ENCODE measurements around the gene OPN1SW.

OPN1SW gene

GRCh38 chr7:128792471-128793180 lies 17.0 kb upstream of the OPN1SW start:
- DNase-seq, result no peak

- DNase-seq, result no peak
Observed at GRCh38 chr7:128791972-128792327, 16.4 kb upstream of the OPN1SW start.

GRCh38 chr7:128791121-128791971 lies 15.8 kb upstream of the OPN1SW start, which contains the start of gene CCDC136:
TSS of gene CCDC136 (plus strand) at chr7:128791968. CDS start at chr7:128792412, 444 bp downstream.
- DNase-seq, result peak; percentile 17

GRCh38 chr7:128790315-128791041 lies 14.9 kb upstream of the OPN1SW start:
- DNase-seq, result no peak

GRCh38 chr7:128788446-128789412 lies 13.1 kb upstream of the OPN1SW start:
- DNase-seq, result no peak

- no peak for DNase-seq
Observed at GRCh38 chr7:128785738-128786137, 10.1 kb upstream of the OPN1SW start.

- no peak for DNase-seq
Observed at GRCh38 chr7:128783143-128783861, 7.7 kb upstream of the OPN1SW start.

GRCh38 chr7:128781851-128782250 lies 6.3 kb upstream of the OPN1SW start:
- DNase-seq, result no peak

GRCh38 chr7:128781126-128781525 lies 5.5 kb upstream of the OPN1SW start:
- DNase-seq, result no peak

- DNase-seq, result no peak
Observed at GRCh38 chr7:128778946-128779345, 3.4 kb upstream of the OPN1SW start.

- DNase-seq, result no peak
Observed at GRCh38 chr7:128777156-128778123, 1.8 kb upstream of the OPN1SW start.

GRCh38 chr7:128774921-128775320 lies 673 bp downstream of the OPN1SW start:
- DNase-seq, result no peak

GRCh38 chr7:128774029-128774689 lies 1.4 kb downstream of the OPN1SW start:
- DNase-seq, result no peak

- DNase-seq, result no peak
Observed at GRCh38 chr7:128773604-128774003, 2.0 kb downstream of the OPN1SW start.

GRCh38 chr7:128770233-128770632 lies 5.4 kb downstream of the OPN1SW start:
- no peak for DNase-seq

GRCh38 chr7:128767475-128768110 lies 8.0 kb downstream of the OPN1SW start:
- no peak for DNase-seq

GRCh38 chr7:128763541-128763940 lies 12.1 kb downstream of the OPN1SW start:
- DNase-seq, result no peak

- no peak for DNase-seq
Observed at GRCh38 chr7:128759242-128759641, 16.4 kb downstream of the OPN1SW start.

GRCh38 chr7:128758553-128758952 lies 17.0 kb downstream of the OPN1SW start:
- no peak for DNase-seq

Data from NCI-H526 treated with DMSO at 0.1 percent for 48 hours (cell line).